Ovary (tissue), 3 donors: ENCODE measurements around the gene JPT2.

ENCODE experiments used
- POLR2A ChIP-seq: fragments of 450-650 bp; IDR thresholded peaks from one replicate; pipeline ENCODE4 v1.6.1; 2017; ENCODE audit warnings: antibody characterized with exemption, mild to moderate bottlenecking, moderate library complexity
- TF ChIP-seq, protein P1 (sequence below), 3 donors: fragments of 450-650 bp in 2 of 3; fragments of 200-600 bp in 1 of 3; IDR thresholded peaks; one replicate each; pipeline versions ENCODE4 v1.5.1 to v1.8.0; 2016 to 2022; ENCODE audit warnings: antibody characterized with exemption in 3 of 3, mild to moderate bottlenecking in 1 of 3
- donor health status: DM: no; HTN: no; CAD: no.

GRCh38 chr16:1713933-1714332, 35.9 kb downstream of the JPT2 start:
- TF ChIP-seq POLR2A: no peak
- TF ChIP-seq, protein P1, sequence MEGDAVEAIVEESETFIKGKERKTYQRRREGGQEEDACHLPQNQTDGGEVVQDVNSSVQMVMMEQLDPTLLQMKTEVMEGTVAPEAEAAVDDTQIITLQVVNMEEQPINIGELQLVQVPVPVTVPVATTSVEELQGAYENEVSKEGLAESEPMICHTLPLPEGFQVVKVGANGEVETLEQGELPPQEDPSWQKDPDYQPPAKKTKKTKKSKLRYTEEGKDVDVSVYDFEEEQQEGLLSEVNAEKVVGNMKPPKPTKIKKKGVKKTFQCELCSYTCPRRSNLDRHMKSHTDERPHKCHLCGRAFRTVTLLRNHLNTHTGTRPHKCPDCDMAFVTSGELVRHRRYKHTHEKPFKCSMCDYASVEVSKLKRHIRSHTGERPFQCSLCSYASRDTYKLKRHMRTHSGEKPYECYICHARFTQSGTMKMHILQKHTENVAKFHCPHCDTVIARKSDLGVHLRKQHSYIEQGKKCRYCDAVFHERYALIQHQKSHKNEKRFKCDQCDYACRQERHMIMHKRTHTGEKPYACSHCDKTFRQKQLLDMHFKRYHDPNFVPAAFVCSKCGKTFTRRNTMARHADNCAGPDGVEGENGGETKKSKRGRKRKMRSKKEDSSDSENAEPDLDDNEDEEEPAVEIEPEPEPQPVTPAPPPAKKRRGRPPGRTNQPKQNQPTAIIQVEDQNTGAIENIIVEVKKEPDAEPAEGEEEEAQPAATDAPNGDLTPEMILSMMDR (IDR thresholded peaks at IDR 0.05): no peak
